Superior temporal gyrus (tissue), 1 donor: ENCODE results near the gene CHADL.
"Not testable (repeated sequence)": the region's sequence is repeated elsewhere in the genome, so short reads cannot be mapped to it uniquely, and the experiment has no call there.

Experiments
- DNase-seq: peaks from one replicate; pipeline ENCODE4 v3.0.0-alpha.2; 2016; ENCODE audit errors: extremely low spot score

Gene CHADL

GRCh38 chr22:41184679-41185078 lies 56.1 kb downstream of the CHADL start:
- DNase-seq: no peak

GRCh38 chr22:41181349-41182241 lies 59.1 kb downstream of the CHADL start:
- no peak for DNase-seq

DNA sequence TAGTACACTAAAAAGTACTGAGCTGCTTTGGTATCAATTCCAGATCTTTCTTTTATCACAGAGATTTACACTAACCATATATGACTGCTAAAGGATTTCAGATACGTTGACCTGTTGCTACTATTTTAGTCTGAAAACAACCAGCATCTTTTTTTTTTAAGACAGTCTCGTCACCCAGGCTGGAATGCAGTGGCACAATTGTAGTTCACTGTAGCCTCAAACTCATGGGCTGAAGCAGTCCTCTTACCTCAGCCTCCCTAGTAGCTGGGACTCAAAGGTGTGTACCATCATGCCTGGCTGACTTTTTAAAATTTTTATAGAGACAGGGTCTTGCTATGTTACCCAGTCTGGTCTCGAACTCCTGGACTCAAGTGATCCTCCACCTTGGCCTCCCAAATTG lies 59.8 kb downstream of the CHADL start:
- no peak for DNase-seq

GRCh38 chr22:41180362-41180761 lies 60.4 kb downstream of the CHADL start:
- DNase-seq: not testable (repeated sequence)
